Endometrial microvascular endothelial cells (primary cell): ENCODE measurements around the gene TMEM145. TPM values are rescaled to one million over a fixed set of nuclear protein-coding genes. Genes with fewer than 3 reads are reported as not detected.

Experiments used
- in situ Hi-C: cut with HindIII; loops from 2 replicates; pipeline ENCODE4 v1.10.0; 2017; ENCODE audit warnings: low sequenced_read_pairs, low pct_unique_long_range_greater_than_20kb; ENCODE audit errors: inconsistent ontology term
- total RNA-seq: library from RNA; depleted of rRNA; stranded (reverse); fragments of >200 nt; gene quantifications from one replicate; pipeline ENCODE4 v1.2.3, GENCODE V29; 2015; ENCODE audit errors: inconsistent ontology term

TMEM145 gene
- total RNA-seq, 1 donor from 2014 or later = not detected

- in situ Hi-C loops = no loop called here
These were observed 25.9 kb upstream of the TMEM145 start for GRCh38 chr19:42287017-42287826.

- in situ Hi-C loops = no loop called here
These were observed 25.3 kb upstream of the TMEM145 start for GRCh38 chr19:42287827-42288107.

GRCh38 chr19:42288387-42288786 lies 24.7 kb upstream of the TMEM145 start:
- in situ Hi-C loops = no loop called here

- in situ Hi-C loops = no loop called here
These were observed 24.1 kb upstream of the TMEM145 start for GRCh38 chr19:42288881-42289555.

GRCh38 chr19:42289556-42290041 lies 23.5 kb upstream of the TMEM145 start:
- in situ Hi-C loops = no loop called here

GRCh38 chr19:42290136-42290522 lies 23.0 kb upstream of the TMEM145 start:
- in situ Hi-C loops = no loop called here

GRCh38 chr19:42290523-42291434 lies 22.3 kb upstream of the TMEM145 start:
- in situ Hi-C loops = no loop called here

- in situ Hi-C loops = no loop called here
These were observed 21.7 kb upstream of the TMEM145 start for GRCh38 chr19:42291435-42291810.

- in situ Hi-C loops = no loop called here
These were observed 20.8 kb upstream of the TMEM145 start for GRCh38 chr19:42292042-42292960.

GRCh38 chr19:42292963-42293362 lies 20.1 kb upstream of the TMEM145 start:
- in situ Hi-C loops = no loop called here

- in situ Hi-C loops = no loop called here
These were observed 19.6 kb upstream of the TMEM145 start for GRCh38 chr19:42293540-42293939.

GRCh38 chr19:42293948-42294347 lies 19.2 kb upstream of the TMEM145 start:
- in situ Hi-C loops = no loop called here

GRCh38 chr19:42294471-42295137 lies 18.5 kb upstream of the TMEM145 start:
- in situ Hi-C loops = no loop called here

- in situ Hi-C loops = no loop called here
These were observed 17.8 kb upstream of the TMEM145 start for GRCh38 chr19:42295342-42295741.

GRCh38 chr19:42295831-42296525 lies 17.1 kb upstream of the TMEM145 start:
- in situ Hi-C loops = no loop called here

- in situ Hi-C loops = no loop called here
These were observed 16.1 kb upstream of the TMEM145 start for GRCh38 chr19:42297039-42297438.

- in situ Hi-C loops = no loop called here
These were observed 11.4 kb upstream of the TMEM145 start, which contains the start of gene PRR19 for GRCh38 chr19:42301646-42302203. TSS of gene PRR19 (plus strand) at chr19:42302132. CDS start at chr19:42309585, 7,453 bp downstream.
